WTC11 (cell line): Measurements from ENCODE around the gene SLC10A3. TPM values are rescaled to one million over a fixed set of nuclear protein-coding genes. Genes with fewer than 3 reads are reported as not detected.

Experiments used
- ATAC-seq: fragments of 200-7000 bp; cut with Tn5 transposase; 2 replicates; pipeline ENCODE4 v1.10.0; 2021; ENCODE audit warnings: mild to moderate bottlenecking, moderate library complexity
- CTCF ChIA-PET: fragments of 300-600 bp; sonication (Branson Sonifier 250); formaldehyde crosslinking; loops from one replicate; lab custom pipeline; 2021; ENCODE audit warnings: antibody characterized with exemption; lab: Charles Lee
- POLR2A ChIA-PET: fragments of 350-600 bp; sonication (Branson Sonifier 250); formaldehyde crosslinking; loops from one replicate; lab custom pipeline; 2021; ENCODE audit warnings: antibody characterized with exemption; lab: Charles Lee
- DNase-seq: peaks from one replicate; pipeline ENCODE4 v3.0.0; 2021; ENCODE audit warnings: low spot score
- H3K27ac Mint-ChIP-seq: 2 replicates; pipeline ENCODE4 v1.8.0; 2021; ENCODE audit warnings: mixed read lengths
- H3K27me3 Mint-ChIP-seq: 2 replicates; pipeline ENCODE4 v1.8.0; 2021; ENCODE audit warnings: low read depth, mild to moderate bottlenecking, moderate library complexity, mixed read lengths
- H3K36me3 Mint-ChIP-seq: 2 replicates; pipeline ENCODE4 v1.8.0; 2021; ENCODE audit warnings: mixed read lengths
- H3K4me1 Mint-ChIP-seq: 2 replicates; pipeline ENCODE4 v1.8.0; 2022; ENCODE audit warnings: mixed read lengths
- H3K4me3 Mint-ChIP-seq: 2 replicates; pipeline ENCODE4 v1.8.0; 2021; ENCODE audit warnings: mild to moderate bottlenecking, moderate library complexity, mixed read lengths
- H3K9me3 Mint-ChIP-seq: 2 replicates; pipeline ENCODE4 v1.8.0; 2021; ENCODE audit warnings: mixed read lengths
- FOXP1 ChIP-seq: sonication (generic); formaldehyde crosslinking; IDR thresholded peaks from 2 replicates; pipeline ENCODE4 v1.8.0; 2022; ENCODE audit warnings: missing genetic modification reagents, mild to moderate bottlenecking, moderate library complexity, borderline replicate concordance
- RELA ChIP-seq: sonication (generic); formaldehyde crosslinking; IDR thresholded peaks from 2 replicates; pipeline ENCODE4 v1.8.1; 2022; ENCODE audit warnings: missing genetic modification reagents, mild to moderate bottlenecking, borderline replicate concordance
- ZBTB21 ChIP-seq: sonication (generic); formaldehyde crosslinking; IDR thresholded peaks from 2 replicates; pipeline ENCODE4 v1.8.1; 2023; ENCODE audit warnings: mild to moderate bottlenecking, missing genetic modification reagents, borderline replicate concordance
- ZNF232 ChIP-seq: sonication (generic); formaldehyde crosslinking; IDR thresholded peaks from 2 replicates; pipeline ENCODE4 v1.8.0; 2022; ENCODE audit warnings: mild to moderate bottlenecking, missing genetic modification reagents
- ZNF396 ChIP-seq: fragments of 250-450 bp; sonication (Bioruptor Pico); IDR thresholded peaks from 2 replicates; pipeline ENCODE4 v1.8.0; 2021; ENCODE audit warnings: mild to moderate bottlenecking, moderate library complexity, borderline replicate concordance
- total RNA-seq: library from RNA; stranded (reverse); gene quantifications from 3 replicates; pipeline ENCODE4 v1.2.3, GENCODE V29; 2021
- TF ChIP-seq, protein P1 (sequence below): sonication (generic); formaldehyde crosslinking; IDR thresholded peaks from 2 replicates; pipeline ENCODE4 v1.8.0; 2022; ENCODE audit warnings: mild to moderate bottlenecking, missing genetic modification reagents
- TF ChIP-seq, protein P2 (sequence below): sonication (generic); formaldehyde crosslinking; IDR thresholded peaks from 2 replicates; pipeline ENCODE4 v1.8.1; 2023; ENCODE audit warnings: mild to moderate bottlenecking, moderate library complexity, missing genetic modification reagents
- TF ChIP-seq, protein P3 (sequence below): sonication (generic); formaldehyde crosslinking; conservative IDR thresholded peaks from 2 replicates; pipeline ENCODE4 v1.8.1; 2023; ENCODE audit warnings: mild to moderate bottlenecking, low read depth, missing genetic modification reagents, moderate library complexity
- TF ChIP-seq, protein P4 (sequence below): sonication (generic); formaldehyde crosslinking; IDR thresholded peaks from 2 replicates; pipeline ENCODE4 v1.8.1; 2023; ENCODE audit warnings: mild to moderate bottlenecking, missing genetic modification reagents, borderline replicate concordance

Gene SLC10A3
- total RNA-seq, 1 experiment from 2014 or later, result 9.8 TPM

DNA sequence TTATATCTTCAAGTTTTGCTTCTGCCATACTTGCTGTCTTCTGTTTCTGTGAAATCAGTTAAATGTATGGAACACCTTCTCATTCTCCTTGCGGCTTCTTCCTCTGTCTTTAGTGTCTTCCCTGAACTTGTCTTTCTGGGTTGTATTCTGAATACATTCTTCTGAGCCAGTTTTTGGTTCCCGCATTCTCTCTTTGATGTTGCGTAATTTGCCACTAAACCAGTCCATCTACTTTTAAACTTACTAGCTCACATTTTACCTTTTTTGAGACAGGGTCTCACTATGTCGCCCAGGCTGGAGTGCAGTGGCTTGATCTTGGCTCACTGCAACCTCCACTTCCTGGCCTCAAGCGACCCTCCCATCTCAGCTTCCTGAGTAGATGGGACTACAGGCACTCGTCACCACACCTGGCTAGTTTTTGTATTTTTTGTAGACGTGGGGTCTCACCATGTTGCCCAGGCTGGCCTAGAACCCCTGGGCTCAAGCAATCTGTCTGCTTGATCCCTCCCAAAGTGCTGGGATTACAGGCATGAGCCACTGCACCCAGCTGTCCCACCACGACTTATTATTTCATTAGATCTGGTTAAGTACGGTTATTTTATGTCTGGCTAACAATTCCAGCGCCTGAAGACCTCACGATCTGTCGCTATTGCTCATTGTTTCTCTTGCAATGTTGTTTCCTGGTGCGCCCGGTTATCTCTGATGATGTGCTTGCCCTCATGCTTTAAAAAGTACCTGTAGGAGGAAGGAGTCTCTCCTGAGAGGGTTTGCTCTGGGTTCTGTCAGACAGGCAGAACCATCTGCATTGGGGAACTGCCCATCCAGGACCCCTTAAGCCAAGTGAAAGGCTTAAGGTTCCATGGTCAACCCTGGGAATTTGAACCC lies 35.4 kb upstream of the SLC10A3 start:
- Mint-ChIP-seq H3K27ac (no peak overlapping the region), H3K9me3 (no peaks in the 10 kb centered on the region), H3K36me3 (0 out of 2 replicates have a peak, but pooled peaks cover under 1% of the 10 kb centered on the region), H3K27me3 (peaks cover 54% of the 10 kb centered on the region)
- ATAC-seq, result no peak
- no peak for TF ChIP-seq RELA (CRISPR knock-in tag)
- TF ChIP-seq, protein P1, sequence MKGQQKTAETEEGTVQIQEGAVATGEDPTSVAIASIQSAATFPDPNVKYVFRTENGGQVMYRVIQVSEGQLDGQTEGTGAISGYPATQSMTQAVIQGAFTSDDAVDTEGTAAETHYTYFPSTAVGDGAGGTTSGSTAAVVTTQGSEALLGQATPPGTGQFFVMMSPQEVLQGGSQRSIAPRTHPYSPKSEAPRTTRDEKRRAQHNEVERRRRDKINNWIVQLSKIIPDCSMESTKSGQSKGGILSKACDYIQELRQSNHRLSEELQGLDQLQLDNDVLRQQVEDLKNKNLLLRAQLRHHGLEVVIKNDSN, result no peak
- TF ChIP-seq, all 79 proteins: peak for 0
- no peak overlapping the region for H3K4me3 Mint-ChIP-seq
- H3K4me1 Mint-ChIP-seq, result peaks cover 10% of the 10 kb centered on the region; the same call in 1 of the 2 replicates
- CTCF ChIA-PET, result interaction anchor here (1.8 kb wide), 1 partner anchor 35 kb away, joined by 14 read pairs; the partner anchor contains the start of gene SLC10A3
- POLR2A ChIA-PET, result interaction anchor here (0.5 kb wide), 1 partner anchor 15 kb away, joined by 3 read pairs; no protein-coding TSS in a partner anchor
- DNase-seq, result no peak

DNA sequence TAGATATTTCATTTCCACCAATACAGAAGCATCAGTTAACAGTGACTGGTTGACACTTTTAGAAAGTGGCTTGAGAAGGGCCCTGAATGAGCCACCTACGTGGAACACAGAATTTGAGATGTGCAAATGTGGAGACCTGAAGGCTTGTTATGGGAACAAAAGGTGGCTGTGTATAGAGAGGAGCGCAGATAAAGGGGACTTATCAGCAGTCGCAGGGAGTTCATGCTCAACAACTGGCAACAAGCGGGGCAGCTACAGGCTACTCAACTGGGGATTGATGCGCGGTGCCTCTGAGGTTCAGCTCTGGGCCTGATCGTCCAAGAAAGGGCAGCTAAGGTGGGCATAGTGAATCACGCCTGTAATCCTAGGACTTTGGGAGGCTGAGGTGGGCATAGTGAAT lies 29.0 kb upstream of the SLC10A3 start:
- DNase-seq, result no peak
- POLR2A ChIA-PET, result no interaction called here
- H3K4me1 Mint-ChIP-seq, result peaks cover 14% of the 10 kb centered on the region
- TF ChIP-seq FOXP1, result no peak
- no peak for TF ChIP-seq ZNF232 (CRISPR knock-in tag)
- TF ChIP-seq ZBTB21 (CRISPR knock-in tag), result no peak
- TF ChIP-seq, protein P2, sequence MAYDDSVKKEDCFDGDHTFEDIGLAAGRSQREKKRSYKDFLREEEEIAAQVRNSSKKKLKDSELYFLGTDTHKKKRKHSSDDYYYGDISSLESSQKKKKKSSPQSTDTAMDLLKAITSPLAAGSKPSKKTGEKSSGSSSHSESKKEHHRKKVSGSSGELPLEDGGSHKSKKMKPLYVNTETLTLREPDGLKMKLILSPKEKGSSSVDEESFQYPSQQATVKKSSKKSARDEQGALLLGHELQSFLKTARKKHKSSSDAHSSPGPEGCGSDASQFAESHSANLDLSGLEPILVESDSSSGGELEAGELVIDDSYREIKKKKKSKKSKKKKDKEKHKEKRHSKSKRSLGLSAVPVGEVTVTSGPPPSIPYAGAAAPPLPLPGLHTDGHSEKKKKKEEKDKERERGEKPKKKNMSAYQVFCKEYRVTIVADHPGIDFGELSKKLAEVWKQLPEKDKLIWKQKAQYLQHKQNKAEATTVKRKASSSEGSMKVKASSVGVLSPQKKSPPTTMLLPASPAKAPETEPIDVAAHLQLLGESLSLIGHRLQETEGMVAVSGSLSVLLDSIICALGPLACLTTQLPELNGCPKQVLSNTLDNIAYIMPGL, result no peak
- TF ChIP-seq, protein P3, sequence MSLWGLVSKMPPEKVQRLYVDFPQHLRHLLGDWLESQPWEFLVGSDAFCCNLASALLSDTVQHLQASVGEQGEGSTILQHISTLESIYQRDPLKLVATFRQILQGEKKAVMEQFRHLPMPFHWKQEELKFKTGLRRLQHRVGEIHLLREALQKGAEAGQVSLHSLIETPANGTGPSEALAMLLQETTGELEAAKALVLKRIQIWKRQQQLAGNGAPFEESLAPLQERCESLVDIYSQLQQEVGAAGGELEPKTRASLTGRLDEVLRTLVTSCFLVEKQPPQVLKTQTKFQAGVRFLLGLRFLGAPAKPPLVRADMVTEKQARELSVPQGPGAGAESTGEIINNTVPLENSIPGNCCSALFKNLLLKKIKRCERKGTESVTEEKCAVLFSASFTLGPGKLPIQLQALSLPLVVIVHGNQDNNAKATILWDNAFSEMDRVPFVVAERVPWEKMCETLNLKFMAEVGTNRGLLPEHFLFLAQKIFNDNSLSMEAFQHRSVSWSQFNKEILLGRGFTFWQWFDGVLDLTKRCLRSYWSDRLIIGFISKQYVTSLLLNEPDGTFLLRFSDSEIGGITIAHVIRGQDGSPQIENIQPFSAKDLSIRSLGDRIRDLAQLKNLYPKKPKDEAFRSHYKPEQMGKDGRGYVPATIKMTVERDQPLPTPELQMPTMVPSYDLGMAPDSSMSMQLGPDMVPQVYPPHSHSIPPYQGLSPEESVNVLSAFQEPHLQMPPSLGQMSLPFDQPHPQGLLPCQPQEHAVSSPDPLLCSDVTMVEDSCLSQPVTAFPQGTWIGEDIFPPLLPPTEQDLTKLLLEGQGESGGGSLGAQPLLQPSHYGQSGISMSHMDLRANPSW (CRISPR knock-in tag), result no peak
- TF ChIP-seq ZNF396 (CRISPR knock-in tag), result no peak
- TF ChIP-seq, protein P4, sequence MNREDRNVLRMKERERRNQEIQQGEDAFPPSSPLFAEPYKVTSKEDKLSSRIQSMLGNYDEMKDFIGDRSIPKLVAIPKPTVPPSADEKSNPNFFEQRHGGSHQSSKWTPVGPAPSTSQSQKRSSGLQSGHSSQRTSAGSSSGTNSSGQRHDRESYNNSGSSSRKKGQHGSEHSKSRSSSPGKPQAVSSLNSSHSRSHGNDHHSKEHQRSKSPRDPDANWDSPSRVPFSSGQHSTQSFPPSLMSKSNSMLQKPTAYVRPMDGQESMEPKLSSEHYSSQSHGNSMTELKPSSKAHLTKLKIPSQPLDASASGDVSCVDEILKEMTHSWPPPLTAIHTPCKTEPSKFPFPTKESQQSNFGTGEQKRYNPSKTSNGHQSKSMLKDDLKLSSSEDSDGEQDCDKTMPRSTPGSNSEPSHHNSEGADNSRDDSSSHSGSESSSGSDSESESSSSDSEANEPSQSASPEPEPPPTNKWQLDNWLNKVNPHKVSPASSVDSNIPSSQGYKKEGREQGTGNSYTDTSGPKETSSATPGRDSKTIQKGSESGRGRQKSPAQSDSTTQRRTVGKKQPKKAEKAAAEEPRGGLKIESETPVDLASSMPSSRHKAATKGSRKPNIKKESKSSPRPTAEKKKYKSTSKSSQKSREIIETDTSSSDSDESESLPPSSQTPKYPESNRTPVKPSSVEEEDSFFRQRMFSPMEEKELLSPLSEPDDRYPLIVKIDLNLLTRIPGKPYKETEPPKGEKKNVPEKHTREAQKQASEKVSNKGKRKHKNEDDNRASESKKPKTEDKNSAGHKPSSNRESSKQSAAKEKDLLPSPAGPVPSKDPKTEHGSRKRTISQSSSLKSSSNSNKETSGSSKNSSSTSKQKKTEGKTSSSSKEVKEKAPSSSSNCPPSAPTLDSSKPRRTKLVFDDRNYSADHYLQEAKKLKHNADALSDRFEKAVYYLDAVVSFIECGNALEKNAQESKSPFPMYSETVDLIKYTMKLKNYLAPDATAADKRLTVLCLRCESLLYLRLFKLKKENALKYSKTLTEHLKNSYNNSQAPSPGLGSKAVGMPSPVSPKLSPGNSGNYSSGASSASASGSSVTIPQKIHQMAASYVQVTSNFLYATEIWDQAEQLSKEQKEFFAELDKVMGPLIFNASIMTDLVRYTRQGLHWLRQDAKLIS (CRISPR knock-in tag), result no peak
- TF ChIP-seq, all 79 proteins: peak for 0
- H3K9me3 Mint-ChIP-seq, result no peaks in the 10 kb centered on the region
- H3K36me3 Mint-ChIP-seq, result no peaks in the 10 kb centered on the region
- no peak overlapping the region for H3K4me3 Mint-ChIP-seq
- H3K27me3 Mint-ChIP-seq, result peaks cover 50% of the 10 kb centered on the region
- no peak overlapping the region for H3K27ac Mint-ChIP-seq
- ATAC-seq, result no peak
- CTCF ChIA-PET, result interaction anchor here (0.7 to 1.1 kb wide), 2 partner anchors 8 to 12 kb away, joined by 4 read pairs; no protein-coding TSS in a partner anchor
